H1 (cell line): ENCODE measurements around the gene CTXN3. TPM values are rescaled to one million over a fixed set of nuclear protein-coding genes. Genes with fewer than 3 reads are reported as not detected.

ENCODE experiments used
- CTCF ChIA-PET: fragments of 300-600 bp; sonication (Branson Sonifier 250); formaldehyde crosslinking; loops from one replicate; lab custom pipeline; 2021; ENCODE audit not compliant: partially characterized antibody; lab: Charles Lee
- POLR2A ChIA-PET: fragments of 300-600 bp; sonication (Branson Sonifier 250); formaldehyde crosslinking; loops from one replicate; lab custom pipeline; 2021; ENCODE audit warnings: inconsistent platforms; ENCODE audit not compliant: partially characterized antibody; lab: Charles Lee
- DNase-seq, 2 experiments: peaks; one replicate each; pipeline versions ENCODE4 v3.0.0 to v3.0.0-alpha.2; 2010 to 2022; ENCODE audit warnings: low spot score in 2 of 2, low read depth in 1 of 2, mixed read lengths in 1 of 2
- FAIRE-seq: peaks from 2 replicates; lab custom pipeline; 2011; peaks lifted over from hg19 to GRCh38; lab: Jason Lieb, UNC
- H2AFZ ChIP-seq: 2 replicates; pipeline ENCODE4 v1.8.1; 2012; ENCODE audit warnings: low read length, inconsistent platforms
- H2AK5ac ChIP-seq: 2 replicates; pipeline ENCODE4 v1.6.1; 2013; ENCODE audit warnings: low read depth, low read length
- H2BK120ac ChIP-seq: replicated peaks from 2 replicates; pipeline ENCODE3; 2013; ENCODE audit warnings: low read depth, low read length, inconsistent platforms
- H2BK12ac ChIP-seq: 2 replicates; pipeline ENCODE4 v1.6.1; 2013; ENCODE audit warnings: low read depth, low read length
- H2BK15ac ChIP-seq: 2 replicates; pipeline ENCODE4 v1.6.1; 2013; ENCODE audit warnings: low read length
- H2BK20ac ChIP-seq: 2 replicates; pipeline ENCODE4 v1.6.1; 2013; ENCODE audit warnings: low read length
- H2BK5ac ChIP-seq: 2 replicates; pipeline ENCODE4 v1.6.1; 2013; ENCODE audit warnings: low read depth, low read length
- H3K14ac ChIP-seq: 2 replicates; pipeline ENCODE4 v1.6.1; 2013; ENCODE audit warnings: inconsistent platforms; ENCODE audit not compliant: insufficient read length
- H3K18ac ChIP-seq: 2 replicates; pipeline ENCODE4 v1.6.1; 2013; ENCODE audit warnings: low read length; ENCODE audit errors: extremely low read depth
- H3K23ac ChIP-seq: 2 replicates; pipeline ENCODE4 v1.6.1; 2013; ENCODE audit warnings: inconsistent platforms; ENCODE audit not compliant: insufficient read length
- H3K23me2 ChIP-seq: 2 replicates; pipeline ENCODE4 v1.6.1; 2013; ENCODE audit warnings: low read depth, low read length
- H3K27ac ChIP-seq: 2 replicates; pipeline ENCODE4 v1.6.1; 2011; ENCODE audit warnings: low read depth, low read length, inconsistent platforms
- H3K27me3 ChIP-seq, 4 experiments: replicated peaks in 1 of 4; 1 replicate in 1 of 4; 2 replicates in 3 of 4; pipeline versions ENCODE4 v1.6.1 to v1.8.1; 2011 to 2013; ENCODE audit warnings: low read length in 3 of 4, mild to moderate bottlenecking in 3 of 4, inconsistent platforms in 2 of 4, mixed read lengths in 2 of 4, moderate library complexity in 1 of 4; ENCODE audit not compliant: control insufficient read depth in 3 of 4, insufficient read depth in 3 of 4; ENCODE audit errors: extremely low read depth in 1 of 4
- H3K36me3 ChIP-seq, 4 experiments: 2 replicates each; pipeline versions ENCODE4 v1.6.1 to v1.8.1; 2011 to 2013; ENCODE audit warnings: mild to moderate bottlenecking in 4 of 4, low read length in 3 of 4, moderate library complexity in 2 of 4, control low read depth in 1 of 4, inconsistent platforms in 1 of 4; ENCODE audit not compliant: insufficient read depth in 4 of 4, control insufficient read depth in 2 of 4
- H3K4ac ChIP-seq: replicated peaks from 2 replicates; pipeline ENCODE3; 2013; ENCODE audit warnings: low read length, low read depth, mixed read lengths, inconsistent platforms; ENCODE audit not compliant: insufficient read length
- H3K4me1 ChIP-seq, 4 experiments: replicated peaks in 1 of 4; 1 replicate in 1 of 4; 2 replicates in 3 of 4; pipeline versions ENCODE4 v1.6.1 to v1.8.1; 2011 to 2013; ENCODE audit warnings: low read length in 3 of 4, inconsistent platforms in 2 of 4, mixed read lengths in 1 of 4; ENCODE audit not compliant: insufficient read depth in 4 of 4, control insufficient read depth in 3 of 4
- H3K4me2 ChIP-seq, 2 experiments: 2 replicates each; pipeline versions ENCODE4 v1.6.1 to v1.8.1; 2011 to 2013; ENCODE audit warnings: low read depth in 2 of 2, low read length in 2 of 2, control low read depth in 1 of 2, inconsistent platforms in 1 of 2, mild to moderate bottlenecking in 1 of 2; ENCODE audit not compliant: insufficient read depth in 1 of 2
- H3K4me3 ChIP-seq, 4 experiments: fragments of 200-600, 300-600 bp in 1 of 4; sonication (generic), shearing (Covaris generic), sonication (Bioruptor Twin) in 1 of 4; 2 replicates each; pipeline versions ENCODE4 v1.5.1 to v1.8.1; 2011 to 2016; ENCODE audit warnings: low read length in 4 of 4, low read depth in 3 of 4, control low read depth in 2 of 4, inconsistent platforms in 2 of 4, mild to moderate bottlenecking in 2 of 4, mixed read lengths in 1 of 4, moderate library complexity in 1 of 4; ENCODE audit not compliant: insufficient read depth in 2 of 4; ENCODE audit errors: extremely low read depth in 1 of 4
- H3K56ac ChIP-seq: replicated peaks from 2 replicates; pipeline ENCODE3; 2013; ENCODE audit warnings: low read depth, mild to moderate bottlenecking, mixed read lengths, low read length, inconsistent platforms; ENCODE audit not compliant: insufficient read length
- H3K79me1 ChIP-seq: 2 replicates; pipeline ENCODE4 v1.6.1; 2013; ENCODE audit warnings: low read depth, low read length, control low read depth
- H3K79me2 ChIP-seq, 2 experiments: 2 replicates each; pipeline versions ENCODE4 v1.6.1 to v1.8.1; 2012 to 2013; ENCODE audit warnings: low read length in 2 of 2, mild to moderate bottlenecking in 2 of 2, inconsistent platforms in 1 of 2; ENCODE audit not compliant: insufficient read depth in 2 of 2, control insufficient read depth in 1 of 2
- H3K9ac ChIP-seq, 4 experiments: replicated peaks in 1 of 4; 1 replicate in 1 of 4; 2 replicates in 3 of 4; pipeline versions ENCODE4 v1.6.1 to v1.8.1; 2011 to 2013; ENCODE audit warnings: low read depth in 3 of 4, low read length in 3 of 4, control low read depth in 2 of 4, mild to moderate bottlenecking in 2 of 4, moderate library complexity in 2 of 4, inconsistent platforms in 1 of 4; ENCODE audit errors: extremely low read depth in 1 of 4
- H3K9me3 ChIP-seq, 2 experiments: 2 replicates each; pipeline versions ENCODE4 v1.6.1 to v1.8.1; 2012 to 2013; ENCODE audit warnings: mild to moderate bottlenecking in 2 of 2, moderate library complexity in 2 of 2, control low read depth in 1 of 2, inconsistent platforms in 1 of 2, low read depth in 1 of 2, low read length in 1 of 2, mixed read lengths in 1 of 2; ENCODE audit not compliant: insufficient read depth in 2 of 2
- H4K20me1 ChIP-seq, 2 experiments: replicated peaks in 1 of 2; 2 replicates each; pipeline versions ENCODE3 to v1.8.1; 2011 to 2013; ENCODE audit warnings: inconsistent platforms in 2 of 2, low read length in 2 of 2, mild to moderate bottlenecking in 1 of 2; ENCODE audit not compliant: insufficient read depth in 2 of 2, control insufficient read depth in 1 of 2
- H4K5ac ChIP-seq: 2 replicates; pipeline ENCODE4 v1.6.1; 2013; ENCODE audit warnings: low read length, low read depth, mixed read lengths, inconsistent platforms; ENCODE audit not compliant: insufficient read length
- H4K8ac ChIP-seq: 2 replicates; pipeline ENCODE4 v1.8.0; 2013; ENCODE audit warnings: mild to moderate bottlenecking, moderate library complexity, low read length, inconsistent platforms; ENCODE audit not compliant: insufficient read depth; ENCODE audit errors: extremely low read depth
- H4K91ac ChIP-seq: replicated peaks from 2 replicates; pipeline ENCODE3; 2013; ENCODE audit warnings: low read length, mixed read lengths, inconsistent platforms; ENCODE audit not compliant: insufficient read length
- CEBPB ChIP-seq: IDR thresholded peaks from 2 replicates; pipeline ENCODE4 v1.6.1; 2012; ENCODE audit warnings: low read depth, low read length
- EZH2 ChIP-seq: fragments of 200-600 bp; sonication (generic); IDR thresholded peaks from 2 replicates; pipeline ENCODE4 v1.7.1; 2012; ENCODE audit warnings: low read depth, mild to moderate bottlenecking, moderate library complexity, low read length, inconsistent platforms; ENCODE audit not compliant: severe bottlenecking
- JUN ChIP-seq: IDR thresholded peaks from 2 replicates; pipeline ENCODE4 v1.6.1; 2011; ENCODE audit warnings: low read depth, mild to moderate bottlenecking, improper control_type of control experiment, low read length
- KDM1A ChIP-seq: fragments of 200-600, 300-600 bp; sonication (generic); IDR thresholded peaks from 2 replicates; pipeline ENCODE4 v1.7.1; 2016; ENCODE audit warnings: mild to moderate bottlenecking, low read length, borderline replicate concordance
- KDM5A ChIP-seq: fragments of 200-600 bp; IDR thresholded peaks from 2 replicates; pipeline ENCODE4 v1.7.1; 2012; ENCODE audit warnings: mild to moderate bottlenecking, low read length, inconsistent platforms, mixed read lengths
- RFX5 ChIP-seq: IDR thresholded peaks from 2 replicates; pipeline ENCODE4 v1.6.1; 2011; ENCODE audit warnings: low read depth, low read length, improper control_type of control experiment, borderline replicate concordance
- SRF ChIP-seq: IDR thresholded peaks from 2 replicates; pipeline ENCODE4 v1.6.1; 2011; ENCODE audit warnings: mild to moderate bottlenecking, low read depth, low read length, moderate library complexity
- YY1 ChIP-seq: IDR thresholded peaks from 2 replicates; pipeline ENCODE4 v1.6.1; 2011; ENCODE audit warnings: low read depth, mild to moderate bottlenecking, low read length
- WGBS, 2 experiments: shearing (Covaris generic) in 1 of 2; methylation state at CpG; one replicate each; pipeline versions ENCODE4 v1.1.6 to v1.1.7; 2013 to 2015; ENCODE audit warnings: low lambda C conversion rate in 2 of 2, mixed read lengths in 2 of 2, inconsistent platforms in 1 of 2, low coverage in 1 of 2, missing lambda C conversion rate in 1 of 2; ENCODE audit not compliant: insufficient replicate concordance in 2 of 2, insufficient coverage in 1 of 2, insufficient read length in 1 of 2; ENCODE audit errors: extremely low coverage in 1 of 2, missing lambda C conversion rate in 1 of 2; 5-methylcytosine and 5-hydroxymethylcytosine counted together
- polyA plus RNA-seq, 7 experiments: library from polyadenylated mRNA; depleted of rRNA in 3 of 7; stranded (reverse) in 5 of 7; unstranded in 2 of 7; fragments of >200 nt in 5 of 7; fragments of 200-250 nt in 2 of 7; gene quantifications; 1 replicate in 5 of 7; 2 replicates in 1 of 7; 4 replicates in 1 of 7; pipeline versions ENCODE4 v1.2.1 to v1.2.3, GENCODE V29; 2011 to 2013; ENCODE audit warnings: missing spikeins in 2 of 7, mixed read lengths in 2 of 7
- total RNA-seq: library from RNA; stranded (reverse); fragmentation: NEBNext Ultra II Directional; extraction: Animal tissue kit (Norgen Biotek cat#: 25700); gene quantifications from 2 replicates; pipeline ENCODE4 v1.2.1, GENCODE V29; 2021

Gene CTXN3
- total and polyA plus RNA-seq, 2 of the 8 experiments (the other 6 are each of a cell fraction or from before 2014, with no cell fraction given), result 0.05 TPM; not detected in 1

DNA sequence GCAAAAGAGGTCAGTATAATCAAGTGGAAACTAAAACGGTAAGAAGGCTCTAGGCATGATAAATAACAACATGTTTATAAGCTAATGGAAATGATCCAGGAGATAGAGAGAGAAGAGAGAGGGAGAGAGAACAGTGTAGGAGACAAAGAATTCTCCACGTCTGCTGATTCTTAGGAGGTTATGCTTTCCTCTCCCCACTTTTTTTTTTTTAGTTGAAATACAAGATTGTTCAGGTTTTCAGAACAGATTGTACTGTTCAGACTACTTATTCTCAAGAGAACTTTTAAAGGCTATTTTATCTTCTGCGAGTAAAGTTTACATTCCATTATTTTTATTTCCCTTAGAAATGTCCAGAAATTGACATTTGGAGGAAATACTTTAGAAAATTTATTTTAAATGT, 58.3 kb downstream of the CTXN3 start:
- H3K23me2 ChIP-seq, result no peaks in the 10 kb centered on the region
- H3K9ac ChIP-seq, result no peak overlapping the region
- H3K27ac ChIP-seq, result no peak overlapping the region
- no peaks in the 10 kb centered on the region for H3K4me1 ChIP-seq
- no peak overlapping the region for H3K56ac ChIP-seq
- H3K36me3 ChIP-seq, result no peaks in the 10 kb centered on the region
- DNase-seq (no peak), FAIRE-seq (no peak)
- no peak overlapping the region for H3K14ac ChIP-seq
- H4K20me1 ChIP-seq, result no peaks in the 10 kb centered on the region
- TF ChIP-seq SRF, result no peak
- no peak for TF ChIP-seq EZH2
- TF ChIP-seq RFX5, result no peak
- no peak for TF ChIP-seq KDM5A
- TF ChIP-seq JUN, result no peak
- no peak for TF ChIP-seq YY1
- no peak for TF ChIP-seq CEBPB
- no peak for TF ChIP-seq KDM1A
- H2BK20ac ChIP-seq, result no peak overlapping the region
- H3K79me1 ChIP-seq, result no peaks in the 10 kb centered on the region
- peaks cover 0 to 1% (median 0%) of the 10 kb centered on the region in 4 experiments; a peak in 1 of 7 replicates for H3K27me3 ChIP-seq
- no peaks in the 10 kb centered on the region for H3K79me2 ChIP-seq
- H3K18ac ChIP-seq, result no peak overlapping the region
- no peak overlapping the region for H2BK120ac ChIP-seq
- no peak overlapping the region for H2BK15ac ChIP-seq
- H3K4me2 ChIP-seq, result no peak overlapping the region
- ChIA-PET CTCF (no interaction called here), POLR2A (no interaction called here)
- H3K9me3 ChIP-seq, result no peaks in the 10 kb centered on the region
- 81% methylated on average over 3 of the region's 3 CpGs; no CpG with 5 or more reads in 1 of the 2 experiments for WGBS, 2 experiments
- no peak overlapping the region for H2AK5ac ChIP-seq
- H3K4me3 ChIP-seq, result no peak overlapping the region
- H3K4ac ChIP-seq, result no peak overlapping the region
- no peak overlapping the region for H2AFZ ChIP-seq
- no peak overlapping the region for H4K5ac ChIP-seq
- no peak overlapping the region for H3K23ac ChIP-seq
- no peak overlapping the region for H4K91ac ChIP-seq
- no peak overlapping the region for H2BK5ac ChIP-seq
- no peak overlapping the region for H2BK12ac ChIP-seq
- H4K8ac ChIP-seq, result no peak overlapping the region
